CD4-positive, alpha-beta T cell (primary cell): Measurements from ENCODE around the gene VPS13D. TPM values are rescaled to one million over a fixed set of nuclear protein-coding genes. Genes with fewer than 3 reads are reported as not detected.

Source experiments
- ATAC-seq: fragments of 200-7000 bp; cut with Tn5 transposase; one replicate; pipeline ENCODE4 v1.10.0; 2022; ENCODE audit warnings: mild to moderate bottlenecking; ENCODE audit not compliant: poor library complexity
- CTCF ChIA-PET: fragments of 350-600 bp; sonication (Branson Sonifier 250); formaldehyde crosslinking; loops from one replicate; lab custom pipeline; 2021; ENCODE audit warnings: antibody characterized with exemption, inconsistent platforms; lab: Charles Lee
- POLR2A ChIA-PET: fragments of 350-600 bp; sonication (Branson Sonifier 250); formaldehyde crosslinking; loops from one replicate; lab custom pipeline; 2021; ENCODE audit warnings: antibody characterized with exemption, inconsistent platforms; lab: Charles Lee
- DNase-seq, 14 experiments: peaks; one replicate each; pipeline ENCODE4 v3.0.0-alpha.2; 2013 to 2020; ENCODE audit warnings: mixed read lengths in 2 of 14
- H3K27ac ChIP-seq, 2 donors: one replicate each; pipeline versions ENCODE4 v1.5.1 to v1.7.0; 2013; ENCODE audit warnings: low read length in 2 of 2, low read depth in 1 of 2, mild to moderate bottlenecking in 1 of 2
- H3K27me3 ChIP-seq, 2 experiments: 1 replicate in 1 of 2; 2 replicates in 1 of 2; pipeline versions ENCODE4 v1.6.1 to v1.7.0; 2013; ENCODE audit warnings: low read length in 2 of 2, control low read depth in 1 of 2, mild to moderate bottlenecking in 1 of 2, moderate library complexity in 1 of 2; ENCODE audit not compliant: insufficient read depth in 2 of 2, control insufficient read depth in 1 of 2
- H3K36me3 ChIP-seq: one replicate; pipeline ENCODE4 v1.6.1; 2013; ENCODE audit warnings: low read length, control low read depth; ENCODE audit not compliant: insufficient read depth
- H3K4me1 ChIP-seq: one replicate; pipeline ENCODE4 v1.6.1; 2013; ENCODE audit warnings: low read length, control low read depth; ENCODE audit not compliant: insufficient read depth
- H3K4me3 ChIP-seq: one replicate; pipeline ENCODE4 v1.5.1; 2013; ENCODE audit warnings: mild to moderate bottlenecking, low read length, moderate library complexity
- H3K9me3 ChIP-seq, 2 experiments: 1 replicate in 1 of 2; 2 replicates in 1 of 2; pipeline versions ENCODE4 v1.6.1 to v1.7.0; 2013; ENCODE audit warnings: low read length in 2 of 2, mild to moderate bottlenecking in 2 of 2, control low read depth in 1 of 2, moderate library complexity in 1 of 2; ENCODE audit not compliant: control insufficient read depth in 1 of 2, insufficient read depth in 1 of 2
- H3K27ac Mint-ChIP-seq: one replicate; pipeline ENCODE4 v1.8.0; 2020; ENCODE audit warnings: mixed read lengths
- H3K27me3 Mint-ChIP-seq: one replicate; pipeline ENCODE4 v1.8.0; 2021; ENCODE audit warnings: mixed read lengths
- H3K36me3 Mint-ChIP-seq: one replicate; pipeline ENCODE4 v1.8.0; 2021; ENCODE audit warnings: low read depth, mixed read lengths
- H3K4me1 Mint-ChIP-seq: one replicate; pipeline ENCODE4 v1.8.0; 2021; ENCODE audit warnings: low read depth, mixed read lengths
- H3K4me3 Mint-ChIP-seq: one replicate; pipeline ENCODE4 v1.8.0; 2020; ENCODE audit warnings: mild to moderate bottlenecking, mixed read lengths
- H3K9me3 Mint-ChIP-seq: one replicate; pipeline ENCODE4 v1.8.0; 2020; ENCODE audit warnings: mixed read lengths
- CTCF ChIP-seq: fragments of 200-600 bp; IDR thresholded peaks from one replicate; pipeline ENCODE4 v1.8.0; 2022; ENCODE audit warnings: antibody characterized with exemption, mild to moderate bottlenecking
- intact Hi-C, 2 experiments: fragments of 100-400 bp; cut with DNase I in 1 of 2; cut with micrococcal nuclease in 1 of 2; formaldehyde crosslinking; loops; one replicate each; pipeline versions ENCODE4 v1.15.1 to v1.9.0; 2023 to 2025; cut with DNase I, micrococcal nuclease
- total RNA-seq, 174 experiments: library from RNA in 2 of 174; stranded (reverse) in 2 of 174; gene quantifications; one replicate each; pipeline ENCODE4 v1.2.3 and lab custom pipeline; 2021 to 2026

The VPS13D gene
- total RNA-seq, 2 experiments from 2014 or later, result 63.0 to 67.3 TPM

DNA sequence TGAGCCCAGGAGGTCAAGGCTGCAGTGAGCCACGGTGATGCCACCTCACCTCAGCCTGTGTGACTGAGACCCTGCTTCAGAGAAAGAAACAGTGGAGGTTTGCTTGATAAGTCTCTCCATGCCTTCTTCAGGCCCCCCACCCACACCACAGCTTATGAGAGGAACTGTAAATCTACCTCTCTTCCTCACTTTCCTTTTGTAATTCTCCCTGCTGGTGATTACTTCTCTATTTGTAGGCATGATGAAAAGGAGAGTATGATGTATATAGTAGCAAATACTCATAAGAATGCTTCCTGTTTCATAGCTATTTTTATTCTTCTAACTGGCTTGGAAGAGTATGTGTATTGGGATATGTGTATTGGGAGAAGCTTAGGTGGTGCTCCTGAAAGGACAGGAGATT, 186.3 kb downstream of the VPS13D start:
- H3K4me3 ChIP-seq, result no peak overlapping the region
- peaks cover 2% of the 10 kb centered on the region for H3K4me1 ChIP-seq
- no peak for TF ChIP-seq CTCF
- H3K4me3 Mint-ChIP-seq, result no peak overlapping the region
- intact Hi-C loops, result no loop called here
- DNase-seq (no peak), ATAC-seq (no peak)
- no peaks in the 10 kb centered on the region for H3K9me3 ChIP-seq
- peaks cover 44% of the 10 kb centered on the region for H3K36me3 ChIP-seq
- H3K27ac ChIP-seq, result no peak overlapping the region
- no peaks in the 10 kb centered on the region for H3K9me3 Mint-ChIP-seq
- CTCF ChIA-PET, result interaction anchor here (1.4 kb wide), 1 partner anchor 9 kb away, joined by 3 read pairs; no protein-coding TSS in a partner anchor
- no peak overlapping the region for H3K27ac Mint-ChIP-seq
- POLR2A ChIA-PET, result interaction anchor here (0.9 kb wide), 1 partner anchor 202 kb away, joined by 3 read pairs; the partner anchor contains the start of gene DHRS3
- H3K4me1 Mint-ChIP-seq, result peaks cover 35% of the 10 kb centered on the region
- peaks cover 87% of the 10 kb centered on the region for H3K36me3 Mint-ChIP-seq
- no peaks in the 10 kb centered on the region for H3K27me3 Mint-ChIP-seq
- H3K27me3 ChIP-seq, result no peaks in the 10 kb centered on the region

GRCh38 chr1:12416744-12417143, 186.9 kb downstream of the VPS13D start:
- H3K27ac Mint-ChIP-seq, result peak overlapping the region; percentile 41
- Histone ChIP-seq H3K4me3 (no peak overlapping the region), H3K9me3 (no peaks in the 10 kb centered on the region), H3K27me3 (no peaks in the 10 kb centered on the region), H3K4me1 (peaks cover 2% of the 10 kb centered on the region), H3K27ac (no peak overlapping the region), H3K36me3 (peaks cover 47% of the 10 kb centered on the region)
- no peaks in the 10 kb centered on the region for H3K27me3 Mint-ChIP-seq
- H3K9me3 Mint-ChIP-seq, result no peaks in the 10 kb centered on the region
- ATAC-seq (no peak), DNase-seq (no peak)
- ChIA-PET POLR2A (interaction anchor here (0.9 to 1.1 kb wide), 2 partner anchors 23 to 202 kb away, joined by 3 to 4 read pairs; no protein-coding TSS in a partner anchor), CTCF (interaction anchor here (1.4 kb wide), 1 partner anchor 10 kb away, joined by 3 read pairs; no protein-coding TSS in a partner anchor)
- no peak overlapping the region for H3K4me3 Mint-ChIP-seq
- intact Hi-C loops, result no loop called here
- H3K4me1 Mint-ChIP-seq, result peaks cover 37% of the 10 kb centered on the region
- no peak for TF ChIP-seq CTCF
- H3K36me3 Mint-ChIP-seq, result peaks cover 87% of the 10 kb centered on the region

- H3K27ac ChIP-seq, result no peak overlapping the region
- Mint-ChIP-seq H3K27me3 (no peaks in the 10 kb centered on the region), H3K4me1 (peaks cover 41% of the 10 kb centered on the region), H3K27ac (peak overlapping the region; percentile 41), H3K4me3 (no peak overlapping the region), H3K36me3 (peaks cover 87% of the 10 kb centered on the region), H3K9me3 (no peaks in the 10 kb centered on the region)
- CTCF ChIA-PET, result interaction anchor here (0.7 to 1.4 kb wide), 2 partner anchors 10 kb away, joined by 3 read pairs; no protein-coding TSS in a partner anchor
- H3K36me3 ChIP-seq, result peaks cover 47% of the 10 kb centered on the region
- H3K27me3 ChIP-seq, result no peaks in the 10 kb centered on the region
- TF ChIP-seq CTCF, result no peak
- peak in 2 of 14 experiments; percentile 22 to 23 for DNase-seq
- ATAC-seq, result peak; percentile 84
- POLR2A ChIA-PET, result interaction anchor here (0.9 to 1.1 kb wide), 3 partner anchors 22 to 202 kb away, joined by 3 to 4 read pairs (median 3); no protein-coding TSS in a partner anchor
- H3K9me3 ChIP-seq, result no peaks in the 10 kb centered on the region
- H3K4me3 ChIP-seq, result no peak overlapping the region
- H3K4me1 ChIP-seq, result peaks cover 2% of the 10 kb centered on the region
- intact Hi-C loops, result no loop called here
These were observed 187.6 kb downstream of the VPS13D start for GRCh38 chr1:12417389-12417788.
